Fibroblast of skin of left quadriceps (primary cell): ENCODE measurements around the gene ACTRT2.

Experiments
- DNase-seq, 2 experiments: peaks; one replicate each; pipeline ENCODE4 v3.0.0-alpha.2; 2013; ENCODE audit warnings: low read depth in 2 of 2

ACTRT2 gene

DNA sequence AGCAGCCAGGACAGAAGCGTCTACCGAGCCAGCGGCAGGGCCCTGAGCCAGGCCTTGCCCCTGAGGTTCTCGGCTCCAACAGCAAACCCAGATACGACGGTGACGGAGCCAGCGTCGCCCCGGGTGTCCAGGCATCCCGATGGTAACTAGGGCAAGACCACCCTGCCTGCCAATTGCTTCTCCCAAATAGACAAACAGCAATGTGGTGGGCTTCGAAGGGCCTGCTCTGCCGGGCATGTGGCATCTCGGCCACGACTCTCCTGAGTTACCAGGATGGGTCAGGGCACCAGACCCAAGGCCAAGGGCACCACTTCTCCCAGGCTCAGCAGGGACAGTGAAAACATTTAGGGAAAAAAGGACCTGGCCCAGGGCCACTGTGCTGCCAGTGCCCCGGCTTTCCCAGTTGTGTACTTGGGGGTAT lies 3.2 kb upstream of the ACTRT2 start:
- no peak for DNase-seq

DNA sequence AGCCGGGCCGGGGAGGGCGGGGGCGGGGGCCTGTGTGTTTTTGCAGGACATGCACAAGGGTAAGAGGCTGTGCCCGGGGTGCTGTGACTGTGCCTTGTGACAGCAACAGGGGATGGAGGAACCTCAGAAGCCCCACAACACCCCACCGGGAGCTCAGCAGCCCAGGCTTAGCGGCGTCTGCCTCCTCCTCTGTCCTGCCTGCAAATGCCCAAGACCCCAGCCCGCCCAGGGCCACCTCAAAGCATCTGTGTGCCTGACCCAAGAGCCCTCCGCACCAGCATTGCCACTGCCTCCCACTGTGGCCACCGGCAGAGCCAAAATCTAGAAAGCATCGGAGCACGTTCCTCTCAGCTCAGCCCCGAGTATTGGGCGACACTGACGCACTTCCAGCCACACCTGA lies 2.7 kb upstream of the ACTRT2 start:
- DNase-seq = no peak

DNA sequence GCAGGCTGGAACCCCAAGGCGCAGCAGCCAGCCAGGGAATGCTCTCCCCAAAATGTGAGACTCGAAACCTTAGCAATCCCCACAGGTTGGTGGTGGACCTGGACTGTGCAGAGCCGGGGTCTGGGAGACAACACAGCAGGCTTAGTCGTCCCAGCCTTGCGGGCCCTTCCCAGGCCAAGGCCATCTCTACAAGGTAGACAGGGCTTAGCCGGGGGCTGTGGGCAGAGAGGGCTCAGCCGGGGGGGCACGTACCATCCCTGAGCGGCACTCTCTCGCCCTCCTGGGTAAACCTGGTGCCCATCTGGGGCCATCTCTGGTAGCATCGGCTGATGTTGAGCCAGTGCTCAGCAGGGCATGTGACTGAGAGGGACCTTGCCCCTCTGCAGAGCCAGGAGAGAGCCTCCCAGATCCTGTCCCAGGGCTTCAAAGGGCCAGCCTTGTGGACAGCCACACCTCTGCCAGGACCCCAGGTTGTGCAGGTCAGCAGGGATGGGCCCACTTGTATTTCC lies 2.2 kb upstream of the ACTRT2 start:
- DNase-seq = no peak

GRCh38 chr1:3019516-3020051 lies 1.7 kb upstream of the ACTRT2 start:
- DNase-seq = no peak

GRCh38 chr1:3020263-3020909 lies 881 bp upstream of the ACTRT2 start:
- no peak for DNase-seq

DNA sequence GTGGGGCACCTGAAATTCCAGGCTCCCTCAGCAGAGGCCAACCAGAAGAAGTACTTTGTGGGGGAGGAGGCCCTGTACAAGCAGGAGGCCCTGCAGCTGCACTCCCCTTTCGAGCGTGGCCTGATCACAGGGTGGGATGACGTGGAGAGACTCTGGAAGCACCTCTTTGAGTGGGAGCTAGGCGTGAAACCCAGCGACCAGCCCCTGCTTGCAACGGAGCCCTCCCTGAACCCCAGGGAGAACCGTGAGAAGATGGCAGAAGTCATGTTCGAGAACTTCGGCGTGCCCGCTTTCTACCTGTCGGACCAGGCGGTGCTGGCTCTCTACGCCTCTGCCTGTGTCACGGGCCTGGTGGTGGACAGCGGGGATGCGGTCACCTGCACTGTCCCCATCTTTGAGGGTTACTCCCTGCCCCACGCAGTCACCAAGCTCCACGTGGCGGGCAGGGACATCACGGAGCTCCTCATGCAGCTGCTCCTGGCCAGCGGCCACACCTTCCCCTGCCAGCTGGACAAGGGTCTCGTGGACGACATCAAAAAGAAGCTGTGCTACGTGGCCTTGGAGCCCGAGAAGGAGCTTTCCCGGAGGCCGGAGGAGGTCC lies 634 bp downstream of the ACTRT2 start:
- DNase-seq = no peak

GRCh38 chr1:3022511-3022973 lies 1.3 kb downstream of the ACTRT2 start:
- DNase-seq = no peak

- no peak for DNase-seq
Measured at GRCh38 chr1:3022976-3023375, 1.7 kb downstream of the ACTRT2 start.

- DNase-seq = no peak
Measured at GRCh38 chr1:3024019-3024418, 2.8 kb downstream of the ACTRT2 start.

DNA sequence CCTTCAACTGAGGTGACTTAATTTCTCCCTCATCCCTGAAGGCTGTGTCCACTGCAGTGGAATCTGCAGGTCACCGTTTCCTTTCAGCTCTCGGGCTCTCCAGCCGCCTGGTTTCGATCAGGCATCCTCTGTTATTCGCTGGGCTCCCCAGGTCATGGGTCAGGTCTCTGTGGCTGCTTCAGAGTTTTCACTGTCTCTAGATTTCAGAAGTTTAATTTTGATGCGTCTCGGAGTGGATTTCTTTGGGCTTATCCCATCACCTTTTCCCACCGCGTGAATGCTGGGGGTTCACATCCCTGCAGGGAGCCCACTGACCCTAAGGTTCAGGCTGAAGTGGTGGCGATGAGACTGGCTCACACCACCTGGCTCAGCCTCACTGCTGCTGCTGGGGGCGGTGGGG lies 3.3 kb downstream of the ACTRT2 start:
- no peak for DNase-seq

- DNase-seq = no peak
Measured at GRCh38 chr1:3026124-3026523, 4.9 kb downstream of the ACTRT2 start.

DNA sequence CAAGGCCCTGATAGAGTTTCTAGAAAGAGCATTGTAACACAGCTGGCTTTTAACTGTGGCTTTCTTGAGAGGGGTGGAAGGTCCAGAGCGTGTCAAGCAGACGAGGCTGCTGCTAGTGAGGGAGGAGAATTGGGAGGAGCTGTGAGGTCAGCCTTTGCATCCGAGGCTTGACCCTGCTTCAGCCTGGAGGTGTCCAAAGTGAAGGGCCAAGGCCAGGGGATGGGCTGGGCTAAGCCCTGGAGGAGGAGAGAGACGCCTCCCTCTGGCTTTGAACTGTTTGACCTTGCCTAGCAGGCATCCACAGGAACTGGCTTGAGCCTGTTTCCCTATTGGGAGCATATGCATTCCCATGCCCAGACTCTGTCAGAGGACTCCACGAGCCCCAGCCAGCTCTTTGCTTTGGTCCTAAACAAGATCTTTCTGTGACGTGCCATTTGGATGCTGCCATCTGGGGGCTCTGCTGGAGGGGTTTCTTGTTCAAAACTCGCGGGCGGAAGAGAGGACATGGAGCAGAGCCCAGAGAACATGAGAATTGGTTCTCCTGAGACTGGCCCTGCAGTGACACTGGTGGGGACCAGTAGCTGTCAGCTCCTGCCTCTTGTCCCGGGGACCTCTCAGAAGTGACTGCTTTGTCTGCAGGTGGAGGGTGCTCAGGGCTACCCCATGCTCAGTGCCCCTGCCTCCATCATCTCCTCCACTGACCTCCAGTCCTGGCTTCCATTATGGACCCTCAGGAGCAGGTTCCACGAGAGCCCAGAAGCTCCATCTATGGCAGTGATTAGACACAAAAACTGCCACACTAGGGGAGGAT lies 5.5 kb downstream of the ACTRT2 start:
- DNase-seq = no peak

DNA sequence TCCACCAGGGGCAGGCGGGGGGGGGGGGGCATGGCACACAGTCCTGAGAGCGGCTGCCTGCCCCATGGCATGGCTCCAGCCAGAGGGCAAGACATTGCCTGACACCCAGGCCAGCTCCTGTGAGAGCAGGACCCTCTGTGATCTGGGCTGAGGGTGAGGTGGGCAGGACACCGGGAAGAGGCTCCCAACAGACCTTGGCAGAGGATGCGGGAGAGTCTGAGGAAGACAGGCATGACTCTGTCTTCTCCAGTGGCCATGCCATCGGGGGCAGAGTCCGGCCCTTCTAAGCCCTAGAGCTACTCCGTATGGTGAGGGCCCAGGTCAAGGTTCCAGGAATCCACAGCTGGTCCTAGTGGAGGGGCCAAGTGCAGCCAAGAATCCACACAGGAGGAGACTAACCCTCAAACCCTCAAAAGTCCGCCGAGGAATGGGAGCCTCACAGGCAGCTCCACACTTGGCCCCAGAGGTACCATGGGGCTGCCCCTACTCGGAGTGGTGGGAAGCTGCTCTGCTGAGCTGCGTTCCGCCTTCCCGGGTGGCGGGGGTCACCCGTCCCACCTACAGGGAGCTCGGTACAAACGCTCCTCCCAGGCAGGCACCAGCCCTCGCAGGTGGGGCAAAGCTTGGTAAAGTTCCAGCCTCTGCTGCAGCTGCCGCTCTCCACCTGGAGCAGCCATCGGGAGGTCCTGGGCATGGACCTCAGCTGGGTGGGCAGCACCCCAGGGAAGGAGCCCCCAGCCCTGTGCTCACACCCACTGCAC lies 6.5 kb downstream of the ACTRT2 start:
- DNase-seq = no peak

- no peak for DNase-seq
Measured at GRCh38 chr1:3028531-3029282, 7.4 kb downstream of the ACTRT2 start.

- no peak for DNase-seq
Measured at GRCh38 chr1:3029481-3029961, 8.3 kb downstream of the ACTRT2 start.

- DNase-seq = no peak
Measured at GRCh38 chr1:3029991-3030662, 8.9 kb downstream of the ACTRT2 start.

DNA sequence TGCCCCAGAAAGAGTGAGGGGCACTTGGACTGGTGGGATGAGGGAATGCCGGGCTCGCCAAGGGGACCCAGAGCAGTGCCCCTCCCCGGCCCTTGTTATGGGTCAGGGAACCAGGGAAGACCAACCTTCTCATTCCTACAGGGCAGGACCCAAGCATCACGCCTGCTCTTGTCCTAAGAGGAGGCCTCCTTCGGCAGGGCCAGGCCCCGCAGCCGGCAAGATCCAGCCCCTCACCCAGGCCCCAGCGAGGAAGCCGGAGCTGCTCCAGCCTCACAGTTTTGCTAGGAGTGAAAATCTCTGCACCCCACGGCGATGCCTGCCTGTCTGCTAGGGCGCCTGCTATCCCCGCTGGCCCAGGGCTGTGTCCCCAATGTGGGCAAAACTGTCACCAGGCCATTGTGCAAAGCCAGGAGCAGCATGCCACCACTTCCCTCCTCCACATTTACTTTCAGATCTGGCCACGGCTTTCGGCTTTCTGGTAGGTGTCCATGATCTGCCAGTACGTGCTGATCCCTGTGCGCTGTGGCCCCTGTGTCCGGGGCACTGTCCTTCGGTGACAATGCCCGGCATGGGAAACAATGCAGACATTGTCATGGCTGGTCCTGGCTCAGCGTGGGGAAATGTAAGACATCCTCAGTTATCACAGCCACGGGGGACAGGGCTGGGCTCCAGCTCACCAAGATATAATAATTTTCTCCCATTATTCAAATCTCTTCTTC lies 9.6 kb downstream of the ACTRT2 start:
- no peak for DNase-seq

DNA sequence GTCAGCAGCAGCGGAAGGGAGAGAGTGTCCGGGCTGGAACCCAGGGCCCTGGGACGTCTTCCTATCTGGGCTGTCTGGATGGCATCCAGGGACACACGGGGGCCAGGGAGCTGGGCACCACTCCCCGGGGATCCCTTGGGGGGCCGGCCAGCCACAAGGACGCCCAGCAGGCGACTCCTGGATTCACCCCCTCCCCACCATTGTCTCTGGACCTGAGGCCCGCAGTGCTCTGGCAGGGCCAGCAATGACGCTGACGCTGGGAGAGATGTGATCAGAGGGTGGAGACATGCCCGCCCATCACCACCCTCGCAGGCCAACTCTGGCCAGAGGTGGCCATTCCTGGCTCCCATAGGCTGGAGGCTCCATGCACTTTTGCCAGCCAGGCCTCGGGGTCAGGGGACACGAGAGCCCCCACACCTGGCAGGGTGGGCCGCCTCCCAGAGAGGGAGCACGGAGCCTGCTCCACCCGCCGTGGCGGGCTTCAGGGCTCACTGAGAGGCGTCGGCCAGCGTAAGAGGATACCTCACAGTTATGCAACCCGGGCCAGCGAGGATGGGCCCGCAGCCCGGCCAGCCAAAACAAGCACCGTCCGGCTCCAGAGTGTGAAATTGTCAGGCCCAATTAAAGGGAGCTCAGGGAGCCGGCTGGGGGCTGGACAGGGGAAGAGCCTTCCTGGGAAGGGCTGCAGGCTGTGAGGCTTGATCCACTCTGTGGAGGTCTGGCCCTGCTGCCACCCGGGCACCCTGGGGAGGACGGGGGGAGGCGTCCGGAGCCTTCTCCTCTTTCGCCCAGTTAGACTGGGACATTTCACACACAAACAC lies 10.3 kb downstream of the ACTRT2 start:
- DNase-seq = no peak
